Gastroesophageal sphincter (tissue), 3 donors: Measurements from ENCODE around the gene MICU2.

ENCODE experiments used
- EP300 ChIP-seq: sonication (generic); formaldehyde crosslinking; IDR thresholded peaks from one replicate; pipeline ENCODE4 v1.6.1; 2017; ENCODE audit warnings: antibody characterized with exemption, mild to moderate bottlenecking
- POLR2A ChIP-seq, 2 donors: fragments of 450-650 bp; IDR thresholded peaks; one replicate each; pipeline ENCODE4 v1.6.1; 2017; ENCODE audit warnings: antibody characterized with exemption in 2 of 2, mild to moderate bottlenecking in 2 of 2, moderate library complexity in 1 of 2
- POLR2AphosphoS5 ChIP-seq: sonication (generic); formaldehyde crosslinking; IDR thresholded peaks from one replicate; pipeline ENCODE4 v1.6.1; 2017; ENCODE audit warnings: antibody characterized with exemption
- TF ChIP-seq, protein P1 (sequence below), 4 experiments: fragments of 200-600 bp in 2 of 4; fragments of 450-650 bp in 2 of 4; sonication (generic) in 1 of 4; IDR thresholded peaks; one replicate each; pipeline ENCODE4 v1.5.1; 2017 to 2019; ENCODE audit warnings: antibody characterized with exemption in 4 of 4, mild to moderate bottlenecking in 2 of 4, moderate library complexity in 2 of 4

DNA sequence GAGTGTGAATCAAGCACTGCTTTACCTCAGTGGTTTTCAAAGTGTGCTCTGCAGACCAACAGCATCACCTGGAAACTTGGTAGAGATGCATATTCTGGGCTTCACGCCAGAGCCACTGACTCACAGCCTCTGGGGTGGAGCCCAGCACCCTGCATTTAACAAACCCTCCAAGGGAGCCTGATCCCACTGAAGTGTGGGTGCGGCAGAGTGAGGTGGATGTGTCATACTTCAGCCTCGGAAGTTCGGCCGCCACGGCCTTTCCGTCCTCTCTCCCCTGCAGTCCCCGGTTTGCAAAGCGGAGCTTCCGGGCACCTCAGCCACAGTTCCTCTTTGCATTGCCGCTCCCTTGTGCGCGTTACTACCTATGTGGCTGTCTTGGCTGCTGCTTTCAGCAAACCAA is 33.3 kb upstream of the MICU2 start:
- no peak for TF ChIP-seq POLR2A (IDR thresholded peaks at IDR 0.05)
- TF ChIP-seq EP300, result no peak
- TF ChIP-seq, protein P1, sequence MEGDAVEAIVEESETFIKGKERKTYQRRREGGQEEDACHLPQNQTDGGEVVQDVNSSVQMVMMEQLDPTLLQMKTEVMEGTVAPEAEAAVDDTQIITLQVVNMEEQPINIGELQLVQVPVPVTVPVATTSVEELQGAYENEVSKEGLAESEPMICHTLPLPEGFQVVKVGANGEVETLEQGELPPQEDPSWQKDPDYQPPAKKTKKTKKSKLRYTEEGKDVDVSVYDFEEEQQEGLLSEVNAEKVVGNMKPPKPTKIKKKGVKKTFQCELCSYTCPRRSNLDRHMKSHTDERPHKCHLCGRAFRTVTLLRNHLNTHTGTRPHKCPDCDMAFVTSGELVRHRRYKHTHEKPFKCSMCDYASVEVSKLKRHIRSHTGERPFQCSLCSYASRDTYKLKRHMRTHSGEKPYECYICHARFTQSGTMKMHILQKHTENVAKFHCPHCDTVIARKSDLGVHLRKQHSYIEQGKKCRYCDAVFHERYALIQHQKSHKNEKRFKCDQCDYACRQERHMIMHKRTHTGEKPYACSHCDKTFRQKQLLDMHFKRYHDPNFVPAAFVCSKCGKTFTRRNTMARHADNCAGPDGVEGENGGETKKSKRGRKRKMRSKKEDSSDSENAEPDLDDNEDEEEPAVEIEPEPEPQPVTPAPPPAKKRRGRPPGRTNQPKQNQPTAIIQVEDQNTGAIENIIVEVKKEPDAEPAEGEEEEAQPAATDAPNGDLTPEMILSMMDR (IDR thresholded peaks at IDR 0.05), result no peak
- no peak for TF ChIP-seq POLR2AphosphoS5
